H1 (cell line): ENCODE measurements around the gene RNF114. TPM values are rescaled to one million over a fixed set of nuclear protein-coding genes. Genes with fewer than 3 reads are reported as not detected.

Experiments
- BCL11A ChIP-seq, 2 experiments: IDR thresholded peaks; one replicate each; pipeline ENCODE4 v1.6.1; 2011; ENCODE audit warnings: low read depth in 2 of 2, low read length in 2 of 2, mild to moderate bottlenecking in 2 of 2
- FOSL1 ChIP-seq: IDR thresholded peaks from 2 replicates; pipeline ENCODE4 v1.6.1; 2011; ENCODE audit warnings: mild to moderate bottlenecking, low read depth, low read length, moderate library complexity; ENCODE audit not compliant: insufficient read depth
- KDM5A ChIP-seq: fragments of 200-600 bp; IDR thresholded peaks from 2 replicates; pipeline ENCODE4 v1.7.1; 2012; ENCODE audit warnings: mild to moderate bottlenecking, low read length, inconsistent platforms, mixed read lengths
- RFX5 ChIP-seq: IDR thresholded peaks from 2 replicates; pipeline ENCODE4 v1.6.1; 2011; ENCODE audit warnings: low read depth, low read length, improper control_type of control experiment, borderline replicate concordance
- RNF2 ChIP-seq: fragments of 200-900, 300-1000 bp; sonication (generic); IDR thresholded peaks from 2 replicates; pipeline ENCODE4 v1.7.1; 2016; ENCODE audit warnings: borderline replicate concordance, low read depth, mild to moderate bottlenecking, antibody characterized with exemption, low read length; ENCODE audit not compliant: poor library complexity, severe bottlenecking; ENCODE audit errors: missing control alignments
- TAF1 ChIP-seq: IDR thresholded peaks from 2 replicates; pipeline ENCODE4 v1.6.1; 2011; ENCODE audit warnings: mild to moderate bottlenecking, low read depth, low read length
- polyA plus RNA-seq, 7 experiments: library from polyadenylated mRNA; depleted of rRNA in 3 of 7; stranded (reverse) in 5 of 7; unstranded in 2 of 7; fragments of >200 nt in 5 of 7; fragments of 200-250 nt in 2 of 7; gene quantifications; 1 replicate in 5 of 7; 2 replicates in 1 of 7; 4 replicates in 1 of 7; pipeline versions ENCODE4 v1.2.1 to v1.2.3, GENCODE V29; 2011 to 2013; ENCODE audit warnings: missing spikeins in 2 of 7, mixed read lengths in 2 of 7
- total RNA-seq: library from RNA; stranded (reverse); fragmentation: NEBNext Ultra II Directional; extraction: Animal tissue kit (Norgen Biotek cat#: 25700); gene quantifications from 2 replicates; pipeline ENCODE4 v1.2.1, GENCODE V29; 2021
- TF ChIP-seq, protein P1 (sequence below): fragments of 300-600 bp; sonication (generic); IDR thresholded peaks from 2 replicates; pipeline ENCODE4 v1.7.1; 2012; ENCODE audit warnings: low read length, moderate library complexity, mild to moderate bottlenecking, inconsistent platforms; ENCODE audit not compliant: insufficient replicate concordance

RNF114 gene
- total and polyA plus RNA-seq, 2 of the 8 experiments (the other 6 are each of a cell fraction or from before 2014, with no cell fraction given): 81.7 to 89.9 TPM

DNA sequence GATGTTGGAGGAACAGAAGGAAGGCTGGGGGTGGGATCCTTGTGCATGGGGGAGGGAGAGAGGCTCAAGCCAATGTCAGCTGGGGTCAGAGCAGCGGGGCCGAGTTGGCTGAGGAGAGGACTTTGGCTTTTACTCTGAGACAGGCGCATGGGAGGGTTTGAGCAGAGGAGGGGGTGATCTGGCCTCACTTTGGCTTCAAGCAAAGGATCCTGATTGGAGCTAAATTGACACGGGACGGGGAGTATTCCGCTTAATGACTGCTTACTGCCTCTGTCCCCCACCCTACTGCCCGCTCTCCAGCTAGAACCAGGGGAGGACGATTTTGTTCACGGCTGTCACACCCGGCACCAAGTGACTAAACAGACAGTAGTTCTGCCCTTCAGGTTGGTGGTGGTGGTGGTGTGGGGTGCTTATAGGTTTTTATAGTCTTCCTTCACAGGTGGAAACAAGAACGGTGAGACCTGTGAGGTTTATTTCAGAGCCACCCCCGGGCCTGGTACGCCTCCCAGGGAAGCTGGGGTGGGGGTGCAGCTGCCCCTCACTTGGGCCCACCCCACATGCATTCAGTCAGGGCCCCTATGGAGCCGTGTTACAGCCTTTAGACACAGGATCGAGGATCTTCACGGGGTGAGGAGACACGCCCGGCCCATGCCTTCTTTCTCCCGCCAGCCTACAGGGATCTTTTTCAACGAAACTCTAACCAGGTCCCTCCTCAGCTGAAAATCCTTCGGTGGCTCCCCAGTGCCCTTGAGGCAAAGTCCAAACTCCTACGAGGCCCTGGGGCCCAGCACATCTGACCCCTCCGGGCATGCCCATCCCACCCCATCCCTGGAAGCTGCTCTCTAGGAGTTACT lies 45.2 kb downstream of the RNF114 start (continued):
- TF ChIP-seq, protein P1, sequence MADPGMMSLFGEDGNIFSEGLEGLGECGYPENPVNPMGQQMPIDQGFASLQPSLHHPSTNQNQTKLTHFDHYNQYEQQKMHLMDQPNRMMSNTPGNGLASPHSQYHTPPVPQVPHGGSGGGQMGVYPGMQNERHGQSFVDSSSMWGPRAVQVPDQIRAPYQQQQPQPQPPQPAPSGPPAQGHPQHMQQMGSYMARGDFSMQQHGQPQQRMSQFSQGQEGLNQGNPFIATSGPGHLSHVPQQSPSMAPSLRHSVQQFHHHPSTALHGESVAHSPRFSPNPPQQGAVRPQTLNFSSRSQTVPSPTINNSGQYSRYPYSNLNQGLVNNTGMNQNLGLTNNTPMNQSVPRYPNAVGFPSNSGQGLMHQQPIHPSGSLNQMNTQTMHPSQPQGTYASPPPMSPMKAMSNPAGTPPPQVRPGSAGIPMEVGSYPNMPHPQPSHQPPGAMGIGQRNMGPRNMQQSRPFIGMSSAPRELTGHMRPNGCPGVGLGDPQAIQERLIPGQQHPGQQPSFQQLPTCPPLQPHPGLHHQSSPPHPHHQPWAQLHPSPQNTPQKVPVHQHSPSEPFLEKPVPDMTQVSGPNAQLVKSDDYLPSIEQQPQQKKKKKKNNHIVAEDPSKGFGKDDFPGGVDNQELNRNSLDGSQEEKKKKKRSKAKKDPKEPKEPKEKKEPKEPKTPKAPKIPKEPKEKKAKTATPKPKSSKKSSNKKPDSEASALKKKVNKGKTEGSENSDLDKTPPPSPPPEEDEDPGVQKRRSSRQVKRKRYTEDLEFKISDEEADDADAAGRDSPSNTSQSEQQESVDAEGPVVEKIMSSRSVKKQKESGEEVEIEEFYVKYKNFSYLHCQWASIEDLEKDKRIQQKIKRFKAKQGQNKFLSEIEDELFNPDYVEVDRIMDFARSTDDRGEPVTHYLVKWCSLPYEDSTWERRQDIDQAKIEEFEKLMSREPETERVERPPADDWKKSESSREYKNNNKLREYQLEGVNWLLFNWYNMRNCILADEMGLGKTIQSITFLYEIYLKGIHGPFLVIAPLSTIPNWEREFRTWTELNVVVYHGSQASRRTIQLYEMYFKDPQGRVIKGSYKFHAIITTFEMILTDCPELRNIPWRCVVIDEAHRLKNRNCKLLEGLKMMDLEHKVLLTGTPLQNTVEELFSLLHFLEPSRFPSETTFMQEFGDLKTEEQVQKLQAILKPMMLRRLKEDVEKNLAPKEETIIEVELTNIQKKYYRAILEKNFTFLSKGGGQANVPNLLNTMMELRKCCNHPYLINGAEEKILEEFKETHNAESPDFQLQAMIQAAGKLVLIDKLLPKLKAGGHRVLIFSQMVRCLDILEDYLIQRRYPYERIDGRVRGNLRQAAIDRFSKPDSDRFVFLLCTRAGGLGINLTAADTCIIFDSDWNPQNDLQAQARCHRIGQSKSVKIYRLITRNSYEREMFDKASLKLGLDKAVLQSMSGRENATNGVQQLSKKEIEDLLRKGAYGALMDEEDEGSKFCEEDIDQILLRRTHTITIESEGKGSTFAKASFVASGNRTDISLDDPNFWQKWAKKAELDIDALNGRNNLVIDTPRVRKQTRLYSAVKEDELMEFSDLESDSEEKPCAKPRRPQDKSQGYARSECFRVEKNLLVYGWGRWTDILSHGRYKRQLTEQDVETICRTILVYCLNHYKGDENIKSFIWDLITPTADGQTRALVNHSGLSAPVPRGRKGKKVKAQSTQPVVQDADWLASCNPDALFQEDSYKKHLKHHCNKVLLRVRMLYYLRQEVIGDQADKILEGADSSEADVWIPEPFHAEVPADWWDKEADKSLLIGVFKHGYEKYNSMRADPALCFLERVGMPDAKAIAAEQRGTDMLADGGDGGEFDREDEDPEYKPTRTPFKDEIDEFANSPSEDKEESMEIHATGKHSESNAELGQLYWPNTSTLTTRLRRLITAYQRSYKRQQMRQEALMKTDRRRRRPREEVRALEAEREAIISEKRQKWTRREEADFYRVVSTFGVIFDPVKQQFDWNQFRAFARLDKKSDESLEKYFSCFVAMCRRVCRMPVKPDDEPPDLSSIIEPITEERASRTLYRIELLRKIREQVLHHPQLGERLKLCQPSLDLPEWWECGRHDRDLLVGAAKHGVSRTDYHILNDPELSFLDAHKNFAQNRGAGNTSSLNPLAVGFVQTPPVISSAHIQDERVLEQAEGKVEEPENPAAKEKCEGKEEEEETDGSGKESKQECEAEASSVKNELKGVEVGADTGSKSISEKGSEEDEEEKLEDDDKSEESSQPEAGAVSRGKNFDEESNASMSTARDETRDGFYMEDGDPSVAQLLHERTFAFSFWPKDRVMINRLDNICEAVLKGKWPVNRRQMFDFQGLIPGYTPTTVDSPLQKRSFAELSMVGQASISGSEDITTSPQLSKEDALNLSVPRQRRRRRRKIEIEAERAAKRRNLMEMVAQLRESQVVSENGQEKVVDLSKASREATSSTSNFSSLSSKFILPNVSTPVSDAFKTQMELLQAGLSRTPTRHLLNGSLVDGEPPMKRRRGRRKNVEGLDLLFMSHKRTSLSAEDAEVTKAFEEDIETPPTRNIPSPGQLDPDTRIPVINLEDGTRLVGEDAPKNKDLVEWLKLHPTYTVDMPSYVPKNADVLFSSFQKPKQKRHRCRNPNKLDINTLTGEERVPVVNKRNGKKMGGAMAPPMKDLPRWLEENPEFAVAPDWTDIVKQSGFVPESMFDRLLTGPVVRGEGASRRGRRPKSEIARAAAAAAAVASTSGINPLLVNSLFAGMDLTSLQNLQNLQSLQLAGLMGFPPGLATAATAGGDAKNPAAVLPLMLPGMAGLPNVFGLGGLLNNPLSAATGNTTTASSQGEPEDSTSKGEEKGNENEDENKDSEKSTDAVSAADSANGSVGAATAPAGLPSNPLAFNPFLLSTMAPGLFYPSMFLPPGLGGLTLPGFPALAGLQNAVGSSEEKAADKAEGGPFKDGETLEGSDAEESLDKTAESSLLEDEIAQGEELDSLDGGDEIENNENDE: no peak
- TF ChIP-seq RFX5 (no peak), KDM5A (no peak), TAF1 (no peak), RNF2 (no peak), FOSL1 (no peak), BCL11A (IDR thresholded peaks at IDR 0.05; ENCODE audit: low read depth in 2 of 2, low read length in 2 of 2) (no peak)
